ENCODE data around the gene RPS14.

DNA sequence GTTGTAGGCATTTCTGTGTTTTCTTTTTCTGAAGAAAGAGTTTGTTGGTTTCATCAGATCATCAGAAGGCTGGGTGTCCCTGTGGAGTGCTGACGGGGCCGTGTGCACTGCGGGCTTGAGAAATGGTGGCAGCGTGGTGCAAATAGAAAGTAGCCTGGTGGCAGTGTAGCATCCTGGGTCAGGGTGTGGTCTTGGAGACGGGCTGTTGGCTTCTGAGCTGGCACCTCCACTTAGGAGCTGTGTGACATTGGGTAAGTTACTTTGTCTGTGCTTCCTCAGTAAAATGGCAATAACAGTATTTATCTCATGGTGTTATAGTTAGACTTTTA, 48.4 kb upstream of the RPS14 start:
- TF ChIP-seq AFF4 (CRISPR knock-in tag; IDR thresholded peaks at IDR 0.05; ENCODE audit: borderline replicate concordance), result no peak
- TF ChIP-seq, protein P1, sequence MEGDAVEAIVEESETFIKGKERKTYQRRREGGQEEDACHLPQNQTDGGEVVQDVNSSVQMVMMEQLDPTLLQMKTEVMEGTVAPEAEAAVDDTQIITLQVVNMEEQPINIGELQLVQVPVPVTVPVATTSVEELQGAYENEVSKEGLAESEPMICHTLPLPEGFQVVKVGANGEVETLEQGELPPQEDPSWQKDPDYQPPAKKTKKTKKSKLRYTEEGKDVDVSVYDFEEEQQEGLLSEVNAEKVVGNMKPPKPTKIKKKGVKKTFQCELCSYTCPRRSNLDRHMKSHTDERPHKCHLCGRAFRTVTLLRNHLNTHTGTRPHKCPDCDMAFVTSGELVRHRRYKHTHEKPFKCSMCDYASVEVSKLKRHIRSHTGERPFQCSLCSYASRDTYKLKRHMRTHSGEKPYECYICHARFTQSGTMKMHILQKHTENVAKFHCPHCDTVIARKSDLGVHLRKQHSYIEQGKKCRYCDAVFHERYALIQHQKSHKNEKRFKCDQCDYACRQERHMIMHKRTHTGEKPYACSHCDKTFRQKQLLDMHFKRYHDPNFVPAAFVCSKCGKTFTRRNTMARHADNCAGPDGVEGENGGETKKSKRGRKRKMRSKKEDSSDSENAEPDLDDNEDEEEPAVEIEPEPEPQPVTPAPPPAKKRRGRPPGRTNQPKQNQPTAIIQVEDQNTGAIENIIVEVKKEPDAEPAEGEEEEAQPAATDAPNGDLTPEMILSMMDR (IDR thresholded peaks at IDR 0.05), result no peak
- no peak for TF ChIP-seq ZNF219 (CRISPR knock-in tag; IDR thresholded peaks at IDR 0.05; ENCODE audit: borderline replicate concordance)
